Uterus (tissue), 2 donors: Measurements from ENCODE around the gene SPOPL.

ENCODE experiments used
- POLR2A ChIP-seq, 2 donors: fragments of 450-650 bp; IDR thresholded peaks; one replicate each; pipeline ENCODE4 v1.6.1; 2016; ENCODE audit warnings: antibody characterized with exemption in 2 of 2, mild to moderate bottlenecking in 1 of 2, moderate library complexity in 1 of 2
- TF ChIP-seq, protein P1 (sequence below), 4 experiments: fragments of 200-600 bp in 2 of 4; fragments of 450-650 bp in 2 of 4; sonication (generic) in 2 of 4; IDR thresholded peaks; one replicate each; pipeline ENCODE4 v1.5.1; 2016 to 2019; ENCODE audit warnings: antibody characterized with exemption in 4 of 4, mild to moderate bottlenecking in 2 of 4, moderate library complexity in 1 of 4

- no peak for TF ChIP-seq POLR2A (IDR thresholded peaks at IDR 0.05)
- TF ChIP-seq, protein P1, sequence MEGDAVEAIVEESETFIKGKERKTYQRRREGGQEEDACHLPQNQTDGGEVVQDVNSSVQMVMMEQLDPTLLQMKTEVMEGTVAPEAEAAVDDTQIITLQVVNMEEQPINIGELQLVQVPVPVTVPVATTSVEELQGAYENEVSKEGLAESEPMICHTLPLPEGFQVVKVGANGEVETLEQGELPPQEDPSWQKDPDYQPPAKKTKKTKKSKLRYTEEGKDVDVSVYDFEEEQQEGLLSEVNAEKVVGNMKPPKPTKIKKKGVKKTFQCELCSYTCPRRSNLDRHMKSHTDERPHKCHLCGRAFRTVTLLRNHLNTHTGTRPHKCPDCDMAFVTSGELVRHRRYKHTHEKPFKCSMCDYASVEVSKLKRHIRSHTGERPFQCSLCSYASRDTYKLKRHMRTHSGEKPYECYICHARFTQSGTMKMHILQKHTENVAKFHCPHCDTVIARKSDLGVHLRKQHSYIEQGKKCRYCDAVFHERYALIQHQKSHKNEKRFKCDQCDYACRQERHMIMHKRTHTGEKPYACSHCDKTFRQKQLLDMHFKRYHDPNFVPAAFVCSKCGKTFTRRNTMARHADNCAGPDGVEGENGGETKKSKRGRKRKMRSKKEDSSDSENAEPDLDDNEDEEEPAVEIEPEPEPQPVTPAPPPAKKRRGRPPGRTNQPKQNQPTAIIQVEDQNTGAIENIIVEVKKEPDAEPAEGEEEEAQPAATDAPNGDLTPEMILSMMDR (IDR thresholded peaks at IDR 0.05): no peak
These were observed 14.6 kb downstream of the SPOPL start for GRCh38 chr2:138516030-138516704.
